Measurements from ENCODE around the gene TRIM66.

Gene TRIM66

DNA sequence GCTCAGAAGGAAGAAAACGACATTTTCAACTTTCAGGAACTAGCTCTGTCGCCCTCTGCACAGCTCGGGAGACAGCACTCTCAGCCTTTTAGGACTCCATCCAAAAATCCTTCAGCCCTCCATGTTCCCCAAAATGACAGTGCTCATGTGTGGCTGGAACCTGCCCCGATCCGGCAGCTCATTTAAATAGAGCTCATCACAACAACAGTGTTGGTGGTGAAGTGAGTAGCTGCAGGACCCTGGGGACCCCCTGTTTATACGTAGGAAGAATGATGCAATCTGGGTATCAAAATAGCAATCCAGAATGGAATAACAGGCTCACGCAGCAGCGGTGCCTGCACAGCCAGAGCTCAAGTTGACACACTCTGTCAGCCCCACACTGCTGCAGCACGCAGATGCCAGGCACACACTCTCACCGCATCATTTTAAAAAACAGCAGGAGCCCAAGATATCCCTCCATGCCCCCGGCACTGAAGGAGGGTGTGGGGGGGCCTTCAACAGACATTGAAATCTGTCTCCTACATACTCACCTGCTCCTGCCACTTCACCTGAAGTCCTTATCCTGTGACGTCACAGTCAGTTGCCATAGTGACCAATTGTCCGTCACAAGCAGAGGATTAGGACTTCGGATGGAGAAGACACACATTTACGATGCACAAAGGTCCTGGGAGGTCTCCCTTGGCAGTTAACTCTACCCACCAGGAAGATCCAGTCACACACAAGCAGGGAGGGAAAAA is 24.0 kb downstream of the TRIM66 start:
- DNase-seq (ENCODE audit: low read depth in 3 of 3) = no peak

DNA sequence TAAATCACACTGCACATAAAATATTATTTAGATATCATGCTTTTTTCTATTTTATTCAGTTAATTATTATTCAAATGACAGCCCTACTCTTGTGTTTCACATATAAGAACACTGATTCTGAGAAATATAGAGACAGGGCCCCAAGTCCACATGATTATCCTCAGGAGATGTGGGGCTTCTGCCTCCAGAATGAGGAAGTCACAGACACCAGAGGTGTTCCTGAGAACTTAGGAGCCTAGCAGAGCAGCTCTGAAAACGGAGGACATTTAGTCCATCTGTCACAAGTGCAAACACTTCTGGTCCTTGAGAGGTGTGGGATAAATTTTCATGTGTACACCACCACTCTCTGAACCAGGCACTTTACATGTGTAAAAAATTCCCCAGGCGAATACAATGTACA is 26.2 kb downstream of the TRIM66 start:
- DNase-seq (ENCODE audit: low read depth in 3 of 3) = no peak

DNA sequence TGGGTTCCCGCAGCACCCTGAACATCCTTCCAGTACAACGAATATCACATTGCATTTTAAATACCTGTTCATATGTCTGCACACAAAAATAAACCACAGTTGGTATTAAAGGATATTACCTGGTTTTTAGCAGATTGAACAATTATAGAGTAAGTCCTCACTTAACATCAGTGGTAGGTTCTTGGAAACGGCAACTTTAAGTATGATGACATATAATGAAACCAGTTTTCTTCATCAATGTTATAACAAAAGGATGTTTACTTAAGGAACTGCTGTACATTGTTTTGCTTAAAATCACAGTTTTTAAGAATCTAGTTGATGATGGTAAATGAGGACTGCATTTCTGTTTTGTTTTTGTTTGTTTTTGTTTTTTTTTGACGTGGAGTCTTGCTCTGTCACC is 28.0 kb downstream of the TRIM66 start:
- DNase-seq (ENCODE audit: low read depth in 3 of 3) = no peak

DNA sequence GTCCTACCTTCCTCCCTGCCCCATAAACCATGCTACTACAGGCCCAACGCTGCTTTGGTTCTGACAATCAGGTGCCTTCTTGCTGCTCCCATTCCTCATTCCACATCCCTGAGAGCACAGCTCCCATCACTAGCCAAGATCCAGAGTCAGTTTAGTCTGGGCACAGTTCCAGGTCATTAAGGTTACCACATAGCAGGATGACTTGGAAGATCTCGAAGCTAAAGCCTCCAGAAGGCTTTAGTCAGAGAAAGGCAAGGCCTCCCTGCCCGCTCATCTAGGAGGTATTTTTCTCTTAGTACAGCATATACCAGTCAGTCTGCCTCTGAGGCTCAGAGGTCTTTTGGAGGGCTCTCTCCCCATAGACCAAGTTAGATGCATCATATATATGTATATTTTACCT is 30.3 kb downstream of the TRIM66 start:
- no peak for DNase-seq (ENCODE audit: low read depth in 3 of 3)

DNA sequence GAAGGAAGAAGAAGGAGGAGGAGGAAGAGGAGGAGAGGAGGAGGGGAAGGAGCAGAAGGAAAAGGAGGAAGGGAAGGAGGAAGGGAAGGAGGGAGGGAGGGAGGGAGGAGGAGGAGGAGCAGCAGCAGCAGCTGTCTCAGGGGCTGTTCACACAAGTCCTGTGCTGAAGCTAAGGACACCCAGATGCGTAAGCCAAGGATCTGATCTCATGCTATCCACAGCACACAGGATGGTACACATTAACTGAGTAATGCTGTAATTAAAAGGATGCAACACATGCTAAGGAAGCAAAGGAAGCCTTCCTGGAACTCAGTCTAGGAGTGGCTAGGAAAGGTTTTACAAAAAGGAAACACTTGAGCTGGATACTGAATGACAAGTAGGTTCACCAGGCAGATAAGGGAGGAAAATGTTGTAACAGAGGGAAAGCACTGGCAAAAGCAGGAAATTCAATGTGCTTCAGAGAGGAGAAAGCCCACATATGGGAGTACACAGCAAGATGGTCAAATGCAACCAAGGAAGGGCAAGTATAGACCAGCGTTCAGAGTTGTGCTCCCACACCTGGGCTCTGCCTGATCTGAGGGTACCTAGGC is 32.0 kb downstream of the TRIM66 start:
- no peak for DNase-seq (ENCODE audit: low read depth in 3 of 3)

DNA sequence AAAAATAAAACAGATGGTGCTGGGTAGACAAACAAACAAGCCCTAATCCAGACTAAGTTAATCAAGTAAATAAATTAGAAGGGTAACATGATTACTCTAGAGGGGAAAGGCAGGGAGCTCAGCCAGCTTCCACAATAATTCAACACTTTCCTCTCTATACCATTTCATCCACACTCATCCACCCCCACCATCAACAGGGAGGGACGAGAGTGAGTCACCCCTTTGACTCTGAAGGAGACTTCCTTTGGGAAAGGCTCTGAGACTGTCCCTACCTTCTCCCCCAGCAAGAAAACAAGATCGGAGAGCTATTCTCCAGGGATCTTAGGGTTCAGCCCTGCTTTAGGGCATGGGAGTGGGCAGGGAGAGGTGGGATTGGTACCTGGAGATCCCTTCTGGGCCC is 33.1 kb downstream of the TRIM66 start:
- DNase-seq (ENCODE audit: low read depth in 3 of 3) = no peak

DNA sequence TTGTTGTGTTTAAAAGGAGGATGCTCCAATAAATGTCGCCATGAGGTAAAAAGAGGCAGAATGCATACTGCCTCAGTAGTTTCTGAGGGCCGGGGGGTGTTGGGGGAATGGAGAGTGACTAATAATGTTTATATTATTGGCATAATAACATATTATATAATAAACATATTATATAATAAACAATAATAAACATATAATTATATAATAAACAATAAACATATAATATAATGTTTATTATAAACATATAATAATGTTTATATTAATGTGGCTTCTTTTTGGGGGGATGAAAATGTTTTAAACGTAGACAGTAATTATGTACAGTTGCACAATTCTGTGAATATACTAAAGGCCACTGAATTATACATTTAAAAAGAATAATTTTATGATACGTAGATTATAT is 35.6 kb downstream of the TRIM66 start:
- DNase-seq (ENCODE audit: low read depth in 3 of 3) = no peak

DNA sequence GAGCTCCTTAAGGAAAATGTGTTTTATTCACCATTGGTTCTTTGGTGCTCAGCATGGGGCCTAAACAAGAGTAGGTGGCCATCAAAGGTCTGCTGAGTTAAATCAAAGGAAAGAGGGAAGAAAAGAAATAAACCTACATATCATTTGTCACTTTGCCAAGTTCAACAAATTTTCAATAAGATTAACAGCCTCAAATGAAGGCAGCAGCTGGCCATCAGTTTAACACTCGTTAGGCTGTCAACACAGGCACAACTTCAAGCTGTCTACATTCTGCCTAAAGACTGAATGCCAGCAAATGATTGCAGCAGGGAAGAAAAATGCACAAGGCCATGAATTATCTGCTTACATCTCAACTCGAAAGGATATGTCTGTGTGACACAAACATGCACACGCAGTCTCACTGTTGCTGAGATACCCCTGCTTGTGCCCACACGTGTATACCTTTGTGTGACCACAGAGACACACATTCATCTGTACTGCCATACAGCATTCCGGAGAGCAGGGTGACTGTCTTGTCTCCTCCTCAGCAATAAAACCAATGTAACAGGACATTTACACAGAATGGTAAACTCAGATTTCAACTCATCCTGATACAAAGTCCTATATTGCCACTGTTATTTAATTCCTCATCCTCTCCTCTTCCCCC is 40.1 kb downstream of the TRIM66 start:
- DNase-seq (ENCODE audit: low read depth in 3 of 3) = no peak

DNA sequence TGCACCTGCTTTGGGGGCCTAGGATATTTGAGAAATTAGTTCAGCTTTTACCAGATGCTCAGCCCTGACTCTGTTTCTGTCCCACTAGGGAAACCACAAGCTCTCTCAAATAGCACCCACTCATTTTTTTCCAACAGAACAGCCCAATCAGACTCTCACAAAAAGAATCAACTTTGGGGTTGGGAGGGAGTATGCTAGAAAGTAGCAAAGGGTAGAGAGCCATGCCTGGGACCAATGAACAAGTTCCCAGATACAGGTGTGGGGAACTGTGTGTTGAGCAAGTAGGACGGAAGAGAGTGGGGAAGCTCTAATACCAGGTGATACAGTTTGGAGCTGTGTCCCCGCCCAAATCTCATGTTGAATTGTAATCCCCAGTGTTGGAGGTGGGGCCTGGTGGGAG is 41.1 kb downstream of the TRIM66 start:
- peak in 1 of 3 experiments; percentile 6 for DNase-seq (ENCODE audit: low read depth in 3 of 3)

DNA sequence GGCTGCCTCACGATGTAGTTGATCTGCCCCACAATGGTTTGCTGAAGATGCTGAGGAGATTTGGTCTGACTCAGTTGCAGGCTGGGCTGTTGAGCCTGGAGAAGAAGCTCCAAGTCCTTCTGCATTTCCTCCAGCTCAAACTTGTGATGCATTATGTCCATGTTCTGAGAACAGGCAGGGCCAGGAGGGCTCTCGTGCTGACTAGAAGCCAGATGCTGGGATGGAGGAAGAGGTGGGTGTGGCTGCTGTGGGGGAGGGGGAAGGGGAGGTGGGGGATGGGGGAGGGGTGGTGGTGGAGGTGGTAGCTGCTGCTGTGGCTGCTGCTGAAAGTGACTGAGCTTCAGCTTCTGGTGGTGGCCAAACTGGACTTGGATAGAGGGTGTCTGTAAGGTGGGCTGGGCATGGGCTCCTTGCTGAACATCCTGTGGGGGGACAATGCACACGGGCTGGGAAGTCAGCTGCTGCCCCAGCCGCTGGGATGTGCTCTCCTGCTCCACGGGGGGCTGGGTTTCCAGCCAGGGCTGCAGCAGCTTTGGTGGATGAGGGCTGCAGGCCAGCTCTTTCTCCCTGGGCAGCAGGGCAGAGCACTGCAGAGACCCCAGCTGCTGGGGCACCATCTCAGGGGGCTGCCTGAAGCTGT is 42.1 kb downstream of the TRIM66 start:
- DNase-seq (ENCODE audit: low read depth in 3 of 3) = no peak

DNA sequence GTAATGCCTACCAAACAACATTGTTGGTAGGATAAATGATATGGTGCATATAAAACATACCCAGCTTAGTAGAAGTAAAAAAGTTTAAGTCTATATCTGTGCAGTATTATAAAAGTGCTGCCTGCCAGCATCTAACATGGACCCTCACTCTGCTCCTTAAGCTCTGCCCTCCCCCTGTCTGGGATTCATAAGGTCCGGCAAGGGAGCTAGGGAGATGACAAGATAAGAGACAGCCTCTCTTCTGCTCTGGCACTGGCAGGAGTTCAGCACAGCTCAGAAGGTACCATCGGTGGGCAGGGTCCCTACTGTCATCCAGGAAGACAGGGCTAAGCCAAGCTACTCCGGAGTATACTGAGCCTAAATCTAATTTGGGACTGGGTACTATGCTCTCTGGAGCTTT is 42.8 kb downstream of the TRIM66 start:
- no peak for DNase-seq (ENCODE audit: low read depth in 3 of 3)

DNA sequence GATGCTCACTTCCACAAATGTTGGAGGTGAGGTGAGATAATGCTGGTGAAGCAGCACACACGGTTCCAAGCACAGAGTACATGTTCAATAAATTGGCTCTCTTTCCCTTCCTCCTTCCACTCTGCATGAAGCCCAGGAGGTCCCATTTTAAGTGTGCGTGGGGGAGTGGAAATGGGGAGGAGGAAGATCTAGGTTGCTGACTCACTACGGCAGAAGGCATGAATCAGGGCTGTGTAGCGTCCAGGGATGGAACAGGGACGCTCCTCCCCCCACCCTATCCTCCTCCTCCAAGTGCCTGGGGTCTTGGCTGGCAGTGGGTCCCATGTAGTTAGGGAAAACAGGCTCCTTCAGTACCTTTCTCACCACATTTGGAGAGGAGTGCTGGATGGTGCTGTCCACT is 44.2 kb downstream of the TRIM66 start:
- DNase-seq (ENCODE audit: low read depth in 3 of 3) = no peak

DNA sequence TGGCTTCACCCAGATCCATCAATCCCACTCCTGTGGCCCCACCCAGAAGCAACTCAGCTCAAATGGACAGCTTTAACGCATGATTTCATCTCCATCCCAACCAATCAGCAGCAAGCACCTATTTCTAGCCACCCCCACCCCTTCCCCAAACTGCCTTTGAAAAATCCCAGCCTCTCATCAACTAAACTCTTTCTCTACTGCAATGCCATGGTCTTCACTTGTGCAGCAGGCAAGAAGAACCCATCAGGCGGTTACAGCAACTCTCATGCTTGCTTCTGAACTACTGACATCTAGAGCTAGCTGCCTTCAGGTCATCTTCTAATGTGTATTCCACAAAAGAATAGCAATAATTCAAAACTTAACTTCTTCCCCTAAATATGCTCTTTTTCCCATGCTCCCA is 46.3 kb downstream of the TRIM66 start:
- no peak for DNase-seq (ENCODE audit: low read depth in 3 of 3)

DNA sequence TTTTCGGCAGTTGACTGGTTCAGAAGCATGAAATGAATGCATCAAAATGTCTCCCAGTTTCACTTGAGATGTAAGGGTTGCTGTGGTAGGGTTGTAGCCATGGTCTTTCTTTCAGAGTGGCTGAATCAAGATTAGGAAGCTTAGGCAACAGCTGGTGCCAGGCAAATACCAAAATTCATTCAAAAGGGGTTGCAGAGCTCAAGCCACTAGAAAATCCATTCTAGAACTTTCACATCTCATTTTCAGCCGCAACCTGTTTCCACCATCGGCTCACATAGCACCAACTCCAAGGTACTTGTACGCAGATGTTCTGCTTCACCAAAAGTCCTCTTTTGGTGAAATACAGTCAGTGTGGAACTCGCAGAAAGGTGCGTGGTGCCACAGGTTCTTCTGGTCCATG is 48.0 kb downstream of the TRIM66 start:
- DNase-seq (ENCODE audit: low read depth in 3 of 3) = no peak

DNA sequence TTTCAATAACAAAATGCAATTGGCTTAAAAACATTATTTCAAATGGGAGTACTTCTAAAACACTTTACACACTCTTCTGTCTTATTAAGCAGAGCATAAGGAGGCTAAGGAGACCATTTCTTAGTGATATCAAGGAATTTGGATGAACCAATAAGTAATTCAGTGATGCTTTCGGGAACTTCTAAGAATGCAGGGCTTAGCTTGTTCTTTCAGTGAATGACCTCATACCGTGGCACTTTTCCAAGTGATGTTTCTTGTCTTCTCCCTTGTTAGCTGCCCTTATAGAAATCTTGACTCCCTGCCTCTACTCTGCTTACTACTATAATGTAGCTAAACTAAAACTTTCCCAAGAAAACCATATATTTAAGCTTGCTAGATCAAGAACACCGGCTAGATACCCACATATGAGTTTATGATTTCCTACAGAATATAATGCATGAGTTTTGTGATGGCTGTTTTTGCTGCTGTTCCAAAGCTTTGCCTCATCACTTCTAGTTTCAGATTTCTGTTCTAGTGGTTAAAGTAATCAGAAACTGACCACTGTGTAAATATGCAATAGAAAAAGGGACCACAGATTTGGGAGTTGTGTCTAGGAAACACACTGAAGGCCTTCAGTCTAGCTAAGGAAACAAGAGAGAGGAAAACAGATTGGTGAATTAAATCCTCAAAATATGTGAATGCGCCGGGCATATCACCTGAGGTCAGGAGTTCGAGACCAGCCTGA is 50.9 kb downstream of the TRIM66 start:
- DNase-seq (ENCODE audit: low read depth in 3 of 3) = no peak

DNA sequence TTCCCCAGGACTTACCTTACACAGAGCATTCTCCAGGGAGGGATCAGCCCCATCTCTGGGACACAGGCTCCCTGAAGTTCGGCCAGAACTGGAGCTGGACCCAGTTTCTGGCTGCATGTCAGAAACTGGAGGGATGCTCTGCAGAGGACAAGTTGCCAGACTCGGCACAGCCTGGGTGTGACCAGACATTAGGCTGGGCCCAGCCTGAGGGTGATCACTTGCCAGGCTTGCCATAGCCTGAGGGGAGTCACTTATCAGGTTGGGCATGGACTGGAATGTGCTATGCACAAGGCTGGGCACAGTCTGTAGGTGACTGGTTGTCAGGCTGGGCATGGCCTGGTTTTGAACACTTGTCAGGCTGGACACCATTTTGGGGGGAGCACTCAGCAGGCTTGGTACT is 57.8 kb downstream of the TRIM66 start:
- no peak for DNase-seq (ENCODE audit: low read depth in 3 of 3)

DNA sequence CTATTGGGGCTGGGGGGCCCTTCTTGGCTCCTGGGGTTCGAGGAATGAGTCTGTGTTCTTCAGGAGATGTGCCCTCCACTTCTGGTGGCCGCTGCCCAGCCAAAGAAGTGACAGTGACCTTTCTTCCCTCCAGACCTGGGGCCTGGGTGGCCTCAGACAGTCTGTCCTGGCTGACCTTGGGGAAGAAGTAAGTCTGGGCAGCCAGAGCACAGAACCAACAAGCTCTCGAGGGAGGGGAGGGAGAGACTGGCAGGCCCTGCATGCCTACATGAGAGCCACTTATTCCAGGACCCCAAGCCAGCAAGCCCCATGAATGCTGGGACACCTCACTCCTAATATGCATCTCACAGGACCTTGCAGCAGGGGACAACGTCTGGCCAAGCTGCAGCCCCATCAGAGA is 61.3 kb downstream of the TRIM66 start:
- DNase-seq (ENCODE audit: low read depth in 3 of 3) = no peak

DNA sequence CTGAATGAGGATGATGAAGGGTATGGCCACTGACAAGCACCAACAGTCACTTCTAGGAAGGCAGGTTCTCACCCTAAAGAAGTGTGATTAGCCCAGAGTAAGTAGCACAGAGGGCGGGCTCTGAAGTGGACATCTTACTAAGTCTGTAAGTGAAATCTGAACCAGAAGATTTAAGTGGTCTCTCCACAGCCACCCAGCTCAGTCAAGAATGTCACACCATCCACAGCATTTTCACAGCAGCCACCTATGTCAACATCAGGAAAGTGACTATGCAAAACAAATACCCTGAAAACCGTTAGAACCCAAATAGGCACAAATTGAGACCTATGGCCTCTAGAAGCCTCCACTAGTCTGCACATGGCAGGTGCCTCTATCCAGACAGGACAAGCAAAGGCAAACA is 65.4 kb downstream of the TRIM66 start:
- no peak for DNase-seq (ENCODE audit: low read depth in 3 of 3)

DNA sequence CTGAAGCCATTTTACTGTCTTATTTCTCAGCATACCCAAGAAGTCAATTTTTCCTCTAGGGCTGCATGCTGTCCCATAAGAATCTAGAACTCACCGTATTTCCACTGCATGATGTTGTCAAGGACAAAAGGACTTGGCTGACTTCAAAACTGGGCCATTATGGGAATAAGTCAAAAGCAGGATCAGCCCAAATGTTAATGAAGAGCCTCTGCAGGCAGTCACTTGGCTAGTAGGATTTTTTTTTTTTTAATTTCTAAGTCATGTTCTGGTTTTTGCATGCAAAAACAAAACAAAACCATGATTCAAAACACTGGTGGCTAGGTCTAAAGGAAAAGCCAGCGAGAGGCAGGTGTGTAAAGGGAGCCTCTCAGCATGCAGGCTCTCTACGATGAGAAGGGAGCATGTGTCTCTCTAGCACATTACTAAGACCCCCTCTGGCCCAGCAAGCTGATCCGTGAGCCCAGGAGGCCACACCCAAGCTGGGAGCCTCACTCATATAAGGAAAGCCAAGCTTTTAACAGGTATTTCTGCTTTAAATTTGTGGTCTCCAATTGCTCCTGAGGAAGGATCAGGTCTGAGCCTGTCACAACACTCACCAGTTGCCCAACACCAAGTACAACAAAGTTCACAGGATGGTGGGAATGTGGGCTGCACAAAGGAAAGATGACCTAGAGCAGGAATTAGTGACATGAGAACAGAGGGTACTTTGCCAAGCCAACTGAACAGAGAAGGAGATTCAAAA is 67.0 kb downstream of the TRIM66 start:
- DNase-seq (ENCODE audit: low read depth in 3 of 3) = no peak

DNA sequence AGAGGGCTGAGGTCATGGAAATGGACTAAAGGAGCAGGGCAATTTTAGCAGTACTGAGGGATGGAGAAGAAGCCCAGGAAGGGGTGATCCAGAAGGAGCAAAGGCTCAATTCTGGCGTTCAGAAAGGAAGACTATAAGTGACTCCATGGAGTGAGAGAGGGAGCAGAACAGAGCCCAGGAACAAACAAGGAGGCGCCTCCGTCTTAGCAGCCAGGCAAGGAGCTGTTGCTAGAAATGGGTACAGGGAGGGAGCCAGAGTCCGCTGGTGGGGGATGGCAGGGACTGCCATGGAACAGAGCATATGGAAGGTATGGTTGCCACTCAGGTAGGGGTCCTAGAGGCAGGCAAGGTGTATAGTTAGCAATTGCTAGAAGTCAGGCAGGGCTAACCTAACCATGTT is 68.0 kb downstream of the TRIM66 start:
- no peak for DNase-seq (ENCODE audit: low read depth in 3 of 3)

DNA sequence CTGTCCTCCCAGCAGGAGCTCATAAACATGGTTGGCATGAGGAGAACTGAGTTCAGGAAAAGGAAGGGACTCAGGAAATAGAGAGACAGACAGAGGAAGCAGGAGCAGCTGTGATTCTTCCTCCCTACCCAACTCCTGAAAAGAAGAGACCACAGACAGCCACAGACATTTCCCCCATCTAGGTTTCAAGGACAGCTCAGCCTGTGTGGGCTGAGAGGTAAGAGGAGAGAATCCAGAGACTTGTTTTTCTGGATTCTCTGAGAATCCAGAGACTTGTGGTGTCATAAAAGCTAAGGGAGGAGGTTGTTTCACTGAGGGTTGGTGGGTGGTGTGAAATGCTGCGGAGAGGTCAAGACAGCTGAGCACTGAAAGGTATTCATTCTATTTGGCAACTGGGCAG is 69.4 kb downstream of the TRIM66 start:
- no peak for DNase-seq (ENCODE audit: low read depth in 3 of 3)

DNA sequence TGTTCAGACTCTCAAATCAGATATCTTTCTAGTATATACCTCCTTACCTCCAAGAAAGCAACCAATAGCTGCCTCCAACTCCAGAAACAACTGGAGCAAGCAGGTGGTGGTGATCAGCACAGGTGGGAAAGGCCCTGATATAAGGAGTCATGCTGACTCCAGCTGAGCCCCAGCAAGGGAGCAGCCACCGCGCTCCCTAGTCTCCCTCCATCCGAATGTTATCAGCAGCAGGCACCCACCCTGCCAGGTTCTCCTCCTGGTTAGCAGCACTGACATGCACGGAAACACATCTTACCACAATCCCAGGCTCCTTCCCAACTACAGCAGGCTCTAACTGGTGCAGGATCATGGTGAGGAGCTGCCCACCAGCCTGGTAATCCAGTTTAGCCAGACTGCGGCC is 69.9 kb downstream of the TRIM66 start:
- DNase-seq (ENCODE audit: low read depth in 3 of 3) = no peak

Data from stimulated activated CD4-positive, alpha-beta T cell treated with anti-CD3 and anti-CD28 coated beads, TNF-alpha, amount 100 ng/mL, for 24 hours (primary cell).